GM18861 (cell line): ENCODE data around the gene IL17RC.
"Not testable (repeated sequence)": the region's sequence is repeated elsewhere in the genome, so short reads cannot be mapped to it uniquely, and the experiment has no call there.

ENCODE experiments used
- ATAC-seq: cut with Tn5 transposase; IDR thresholded peaks from one replicate; pipeline ENCODE4 v1.9.1; 2021; ENCODE audit not compliant: unreplicated experiment

IL17RC gene

DNA sequence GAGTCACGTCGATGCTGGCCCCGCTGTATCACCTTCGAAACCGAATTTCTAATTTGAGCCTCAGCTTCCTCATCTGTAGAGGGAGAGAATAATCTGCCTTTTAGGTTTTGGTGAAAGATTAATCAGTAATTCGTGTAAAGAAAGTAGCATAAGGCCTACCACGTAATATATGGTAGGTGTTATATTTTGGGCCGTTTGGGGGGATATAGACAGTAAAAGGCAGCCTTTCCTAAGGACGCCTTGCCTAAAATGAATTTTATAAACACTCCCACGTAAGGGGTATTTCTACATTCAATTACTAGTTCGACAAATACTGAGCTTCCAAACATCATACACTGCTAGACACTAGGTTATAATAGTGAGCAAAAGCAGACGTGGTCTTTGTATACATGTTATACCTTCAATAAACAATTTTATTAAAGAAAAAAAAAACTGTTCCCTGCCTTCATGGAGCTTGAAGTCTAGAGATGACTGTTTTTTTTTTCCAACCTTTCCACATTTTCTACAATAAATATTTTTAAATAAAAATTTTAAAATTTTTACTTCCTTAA lies 25.8 kb upstream of the IL17RC start:
- no peak for ATAC-seq

DNA sequence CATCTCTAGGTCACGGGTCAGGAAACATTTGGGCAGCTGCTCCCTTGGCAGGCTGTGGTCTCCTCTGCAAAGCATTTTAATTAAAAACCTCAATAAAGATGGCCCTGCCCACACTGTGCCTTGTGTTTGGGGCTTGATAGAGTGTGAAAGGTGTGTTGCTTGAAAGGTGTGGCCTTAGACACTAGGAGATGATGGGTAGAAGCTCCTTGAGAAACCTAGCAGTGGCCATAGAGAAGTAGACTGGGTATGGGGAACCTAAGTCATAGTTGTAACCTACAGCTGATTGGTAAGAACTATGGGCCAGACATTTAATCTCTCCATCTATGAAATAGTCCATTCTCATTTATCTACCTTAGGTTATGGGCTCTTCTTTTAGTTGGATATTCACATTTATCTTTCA lies 23.2 kb upstream of the IL17RC start:
- no peak for ATAC-seq

DNA sequence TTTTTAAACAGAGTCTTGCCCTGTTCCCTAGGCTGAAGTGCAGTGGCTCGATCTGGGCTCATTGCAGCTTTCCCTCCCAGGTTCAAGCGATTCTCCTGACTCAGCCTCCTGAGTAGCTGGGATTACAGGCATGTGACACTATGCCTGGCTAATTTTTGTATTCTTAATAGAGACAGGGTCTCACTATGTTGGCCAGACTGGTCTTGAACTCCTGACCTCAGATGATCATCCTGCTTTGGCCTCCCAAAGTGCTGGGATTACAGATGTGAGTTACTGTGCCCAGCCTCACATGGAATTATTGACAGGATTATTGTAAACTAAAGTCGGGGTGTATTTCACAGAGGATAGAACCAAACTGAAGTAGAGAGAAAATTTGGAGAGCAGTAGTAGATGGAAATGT lies 21.2 kb upstream of the IL17RC start:
- not testable (repeated sequence) for ATAC-seq

- not testable (repeated sequence) for ATAC-seq
Measured at GRCh38 chr3:9896755-9897407, 20.0 kb upstream of the IL17RC start.

DNA sequence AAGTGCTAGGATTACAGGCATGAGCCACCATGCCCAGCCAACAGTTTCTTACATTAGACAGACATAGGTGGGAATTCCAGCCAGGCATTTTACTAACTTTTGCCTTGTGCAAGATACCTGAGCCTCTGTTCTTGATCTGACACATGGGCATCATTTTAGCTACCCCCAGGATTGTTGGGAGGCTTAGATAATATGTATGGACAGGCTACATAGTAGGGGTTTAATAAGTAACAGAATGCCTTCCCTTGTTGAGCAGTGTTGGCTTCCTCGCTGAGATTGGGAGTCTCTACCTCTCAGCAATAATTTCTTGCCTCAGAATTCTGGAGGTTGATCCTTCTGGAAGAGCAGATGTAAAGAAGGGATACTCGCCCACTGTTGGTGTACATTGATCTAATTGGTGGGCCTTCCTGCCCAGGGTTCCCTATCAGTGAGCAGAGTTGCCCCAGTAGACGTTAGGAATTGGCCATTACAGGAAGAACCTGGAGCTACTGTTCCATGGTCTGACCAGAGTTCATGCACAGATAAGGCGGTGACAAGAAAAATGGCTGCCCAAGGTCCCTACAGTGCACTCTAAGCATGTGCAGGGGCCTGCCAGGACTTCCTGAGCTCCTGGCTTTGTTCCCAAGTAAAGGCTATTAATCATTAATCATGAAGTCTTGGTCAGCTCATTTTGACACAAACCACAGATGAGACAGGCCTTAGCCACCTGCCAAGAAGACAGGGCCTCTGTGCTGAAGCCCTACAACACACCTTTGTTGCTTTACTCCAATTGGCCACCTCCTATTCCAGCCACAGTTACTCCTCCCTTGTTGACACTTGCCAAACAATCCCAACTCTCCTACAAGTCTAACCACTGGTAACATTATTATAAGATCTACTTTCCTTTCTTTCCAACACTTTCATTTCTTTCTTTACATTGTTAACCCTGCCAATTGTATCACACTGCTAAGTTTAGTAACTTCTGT lies 19.2 kb upstream of the IL17RC start:
- ATAC-seq: peak; percentile 50

GRCh38 chr3:9898467-9899241 lies 18.2 kb upstream of the IL17RC start:
- no peak for ATAC-seq

DNA sequence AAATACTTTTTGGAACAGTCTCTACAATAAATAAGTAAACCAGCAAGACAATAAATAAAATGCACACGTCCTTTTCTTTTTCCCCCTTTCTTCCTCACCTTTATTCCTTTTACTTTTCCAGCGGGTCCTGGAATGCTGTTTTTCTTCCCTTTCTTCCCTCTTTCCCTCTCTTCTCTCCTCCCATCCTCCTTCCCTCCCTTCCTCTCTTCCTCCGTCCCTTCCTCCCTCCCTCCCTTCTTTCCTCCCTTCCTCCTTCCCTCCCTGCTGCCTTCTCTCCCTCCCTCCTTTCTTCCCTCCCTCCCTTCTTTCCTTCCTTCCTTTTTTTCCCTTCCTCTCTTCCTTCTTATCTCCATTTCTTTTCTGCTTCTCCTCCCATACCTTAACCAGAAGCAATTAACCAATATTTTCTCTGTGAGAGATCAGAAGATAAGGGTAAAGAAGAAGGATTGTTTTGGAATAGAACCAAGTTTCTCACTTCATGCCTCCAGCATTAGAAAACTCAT lies 17.6 kb upstream of the IL17RC start:
- no peak for ATAC-seq

GRCh38 chr3:9900965-9901415 lies 15.9 kb upstream of the IL17RC start:
- not testable (repeated sequence) for ATAC-seq

DNA sequence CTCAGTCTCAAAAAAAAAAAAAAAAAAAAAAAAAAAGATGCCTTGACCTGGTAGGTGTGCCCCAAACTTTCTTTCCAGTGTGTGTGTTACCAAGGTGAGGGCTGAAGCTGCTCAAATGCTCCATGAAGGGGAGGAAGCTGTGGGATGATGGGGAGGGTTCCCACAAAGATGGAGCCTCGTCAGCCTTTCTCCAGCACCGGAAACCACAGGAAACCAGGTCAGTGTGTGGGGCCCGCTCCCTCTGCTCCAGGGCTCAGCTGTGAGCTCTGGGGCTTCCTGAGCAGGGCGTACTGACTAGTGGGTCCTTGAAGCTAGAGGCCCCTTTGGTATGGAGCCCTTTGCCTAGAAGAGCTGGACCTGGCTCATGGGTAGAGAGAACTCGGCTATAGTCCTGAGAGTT lies 14.9 kb upstream of the IL17RC start:
- ATAC-seq: no peak

GRCh38 chr3:9902372-9903237 lies 14.3 kb upstream of the IL17RC start, which contains the start of gene IL17RE:
IL17RE (plus strand) TSS chr3:9902848; CDS start chr3:9902933, 85 bp downstream.
- no peak for ATAC-seq

DNA sequence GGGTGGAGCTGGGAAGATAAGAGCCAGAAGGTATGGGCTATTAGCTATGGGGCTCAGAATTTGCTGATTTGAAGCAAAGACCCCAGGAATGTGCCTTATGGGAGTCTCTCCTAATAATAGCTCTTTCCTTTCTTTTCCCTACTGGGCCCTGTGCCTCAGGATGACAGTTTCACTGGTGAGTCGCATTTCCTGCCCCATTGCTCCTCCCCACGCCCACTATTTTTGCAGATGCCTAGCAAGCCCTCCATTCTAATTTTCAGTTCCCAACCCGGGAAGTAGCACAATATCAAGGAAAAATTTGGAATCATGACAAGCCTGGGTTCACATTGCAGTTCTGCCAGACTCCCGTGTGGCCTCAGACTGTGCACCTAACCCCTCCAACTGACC lies 13.7 kb upstream of the IL17RC start:
- no peak for ATAC-seq

DNA sequence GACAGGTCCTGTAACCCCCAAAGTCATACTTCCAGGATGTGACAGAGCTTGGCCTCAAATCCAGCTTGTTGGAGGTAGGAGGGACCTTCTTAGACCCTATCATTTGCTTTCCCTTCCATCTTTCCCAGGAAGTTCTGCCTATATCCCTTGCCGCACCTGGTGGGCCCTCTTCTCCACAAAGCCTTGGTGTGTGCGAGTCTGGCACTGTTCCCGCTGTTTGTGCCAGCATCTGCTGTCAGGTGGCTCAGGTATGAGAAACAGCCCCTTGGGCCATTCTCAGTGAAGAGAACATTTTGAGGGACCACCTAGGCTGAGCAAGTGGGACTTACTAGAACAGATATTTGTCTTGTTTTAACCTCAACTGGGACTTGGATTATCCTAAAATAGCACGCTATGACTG lies 13.0 kb upstream of the IL17RC start:
- no peak for ATAC-seq

DNA sequence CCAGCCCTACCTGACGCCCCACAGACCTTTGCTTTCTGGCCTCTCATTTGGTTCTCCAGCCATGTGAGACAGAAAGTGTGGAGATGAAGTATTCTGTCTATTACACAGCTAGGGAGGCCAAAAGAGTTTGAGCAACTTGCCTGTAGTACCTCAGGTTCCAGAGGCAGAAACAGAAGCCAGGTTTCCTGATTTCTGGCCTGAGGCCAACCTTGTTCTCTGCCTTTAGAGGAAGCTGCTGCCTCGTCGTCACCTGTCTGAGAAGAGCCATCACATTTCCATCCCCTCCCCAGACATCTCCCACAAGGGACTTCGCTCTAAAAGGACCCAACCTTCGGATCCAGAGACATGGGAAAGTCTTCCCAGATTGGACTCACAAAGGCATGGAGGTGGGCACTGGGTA lies 10.4 kb upstream of the IL17RC start:
- ATAC-seq: no peak

DNA sequence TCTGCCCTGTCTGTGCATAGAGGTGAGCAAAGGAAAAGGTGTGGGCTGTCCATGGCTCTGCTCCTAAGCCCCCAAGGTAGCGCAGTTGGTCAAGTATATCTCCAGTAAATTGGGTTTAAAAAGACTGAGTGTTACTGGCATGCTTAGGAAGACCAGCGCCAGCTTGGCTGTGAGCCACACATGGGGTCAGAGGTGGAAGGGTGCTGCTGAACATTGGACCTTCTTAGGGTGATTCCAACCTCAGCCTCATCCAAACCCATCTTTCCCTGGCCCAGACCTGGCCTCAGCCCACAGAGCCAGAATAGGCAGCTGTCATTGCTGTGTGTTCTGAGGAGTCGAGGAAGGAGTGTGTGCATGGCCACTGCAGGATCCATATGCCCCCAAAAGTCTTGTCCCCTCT lies 8.6 kb upstream of the IL17RC start:
- ATAC-seq: no peak

- no peak for ATAC-seq
Measured at GRCh38 chr3:9909221-9910013, 7.5 kb upstream of the IL17RC start.

- ATAC-seq: no peak
Measured at GRCh38 chr3:9911863-9912262, 5.0 kb upstream of the IL17RC start.

- ATAC-seq: no peak
Measured at GRCh38 chr3:9912294-9912935, 4.5 kb upstream of the IL17RC start.

DNA sequence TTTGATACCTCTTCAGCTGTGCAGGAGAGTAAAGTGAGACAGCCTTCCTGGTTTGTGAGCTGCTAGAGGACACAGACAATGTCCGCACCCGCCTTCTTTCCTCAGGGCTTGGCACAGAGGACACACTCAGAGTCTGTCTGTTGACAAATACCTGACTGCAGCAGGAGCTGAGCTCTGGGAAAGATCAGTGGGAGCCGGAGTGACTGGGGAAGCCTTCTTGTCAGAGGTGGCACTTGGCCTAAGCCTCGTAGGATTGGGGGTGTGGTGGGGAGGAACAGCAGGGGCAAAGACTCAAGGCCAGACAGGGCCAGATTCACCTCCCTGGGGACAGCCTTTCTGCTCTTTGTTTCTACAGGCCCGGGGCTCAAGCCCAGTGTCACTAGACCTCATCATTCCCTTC lies 3.3 kb upstream of the IL17RC start:
- no peak for ATAC-seq

- no peak for ATAC-seq
Measured at GRCh38 chr3:9914011-9914410, 2.9 kb upstream of the IL17RC start.
